Measurements from ENCODE around the gene SEPTIN7. TPM values are rescaled to one million over a fixed set of nuclear protein-coding genes. Genes with fewer than 3 reads are reported as not detected.

SEPTIN7 gene
- total RNA-seq, 1 donor from 2014 or later: 157 TPM

GRCh38 chr7:35784332-35784731 is 16.5 kb upstream of the SEPTIN7 start:
- no peak overlapping the region for H3K27ac ChIP-seq (ENCODE audit: low read depth, low read length)
- H3K36me3 ChIP-seq (ENCODE audit: control insufficient read depth in 3 of 3, insufficient read depth in 3 of 3, low read length in 3 of 3): no peaks in the 10 kb centered on the region
- H3K9ac ChIP-seq (ENCODE audit: low read depth in 1 of 3, low read length in 3 of 3): no peak overlapping the region
- H3K4me3 ChIP-seq (ENCODE audit: low read length in 3 of 3): no peak overlapping the region
- H3K9me3 ChIP-seq (ENCODE audit: control insufficient read depth in 3 of 3, low read length in 3 of 3): no peaks in the 10 kb centered on the region
- H3K4me1 ChIP-seq (ENCODE audit: control insufficient read depth in 3 of 3, insufficient read depth in 3 of 3, low read length in 3 of 3): no peaks in the 10 kb centered on the region
- no peaks in the 10 kb centered on the region for H3K27me3 ChIP-seq (ENCODE audit: control insufficient read depth in 3 of 3, insufficient read depth in 3 of 3, low read length in 3 of 3)

- H3K4me3 ChIP-seq (ENCODE audit: low read length in 3 of 3): no peak overlapping the region
- no peaks in the 10 kb centered on the region for H3K36me3 ChIP-seq (ENCODE audit: control insufficient read depth in 3 of 3, insufficient read depth in 3 of 3, low read length in 3 of 3)
- no peaks in the 10 kb centered on the region for H3K9me3 ChIP-seq (ENCODE audit: control insufficient read depth in 3 of 3, low read length in 3 of 3)
- H3K4me1 ChIP-seq (ENCODE audit: control insufficient read depth in 3 of 3, insufficient read depth in 3 of 3, low read length in 3 of 3): no peaks in the 10 kb centered on the region
- H3K9ac ChIP-seq (ENCODE audit: low read depth in 1 of 3, low read length in 3 of 3): no peak overlapping the region
- H3K27ac ChIP-seq (ENCODE audit: low read depth, low read length): no peak overlapping the region
- H3K27me3 ChIP-seq (ENCODE audit: control insufficient read depth in 3 of 3, insufficient read depth in 3 of 3, low read length in 3 of 3): no peaks in the 10 kb centered on the region
Measured at GRCh38 chr7:35785250-35785649, 15.6 kb upstream of the SEPTIN7 start.

DNA sequence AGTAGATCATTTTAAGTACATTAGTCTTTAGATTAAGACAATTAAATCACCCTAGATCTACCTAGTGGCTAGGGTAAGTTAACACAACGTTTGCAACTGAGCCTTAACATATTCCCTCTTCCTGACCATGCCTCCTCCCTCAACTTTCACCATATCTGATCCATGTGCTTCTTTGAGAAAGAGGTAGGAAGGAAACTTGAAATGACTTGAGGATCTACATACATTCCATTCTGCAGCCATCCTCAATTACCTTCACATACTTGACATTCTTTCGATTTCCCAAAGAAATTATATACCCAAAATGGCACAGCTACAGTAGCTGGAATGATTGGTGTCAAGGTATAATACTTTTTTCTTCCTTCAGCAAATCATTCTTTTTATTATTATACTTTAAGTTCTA is 12.9 kb upstream of the SEPTIN7 start:
- peaks cover 0 to 5% (median 0%) of the 10 kb centered on the region in 3 donors for H3K4me1 ChIP-seq (ENCODE audit: control insufficient read depth in 3 of 3, insufficient read depth in 3 of 3, low read length in 3 of 3)
- H3K27ac ChIP-seq (ENCODE audit: low read depth, low read length): no peak overlapping the region
- H3K36me3 ChIP-seq (ENCODE audit: control insufficient read depth in 3 of 3, insufficient read depth in 3 of 3, low read length in 3 of 3): no peaks in the 10 kb centered on the region
- H3K9ac ChIP-seq (ENCODE audit: low read depth in 1 of 3, low read length in 3 of 3): no peak overlapping the region
- H3K9me3 ChIP-seq (ENCODE audit: control insufficient read depth in 3 of 3, low read length in 3 of 3): no peaks in the 10 kb centered on the region
- H3K4me3 ChIP-seq (ENCODE audit: low read length in 3 of 3): no peak overlapping the region
- no peaks in the 10 kb centered on the region for H3K27me3 ChIP-seq (ENCODE audit: control insufficient read depth in 3 of 3, insufficient read depth in 3 of 3, low read length in 3 of 3)

DNA sequence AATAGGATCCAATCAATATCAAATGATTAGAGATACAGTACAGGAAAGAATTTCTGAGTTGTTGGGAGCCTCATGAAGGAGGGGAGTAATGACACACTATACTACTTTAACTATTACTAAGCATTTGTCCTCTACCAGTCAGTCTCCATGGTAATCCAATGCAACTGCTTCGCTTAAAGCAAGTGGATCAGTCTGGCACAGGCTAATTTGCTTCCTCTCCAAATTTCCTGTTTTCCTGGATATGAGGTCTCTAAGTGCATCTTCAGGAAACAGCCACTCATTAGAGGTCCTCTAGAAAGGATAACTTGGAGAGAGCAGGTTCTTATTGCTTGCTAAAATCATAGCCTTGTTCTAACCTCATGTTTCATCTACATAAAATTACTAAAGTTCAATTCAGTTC is 8.4 kb upstream of the SEPTIN7 start:
- H3K4me1 ChIP-seq (ENCODE audit: control insufficient read depth in 3 of 3, insufficient read depth in 3 of 3, low read length in 3 of 3): peaks cover 0 to 6% (median 0%) of the 10 kb centered on the region in 3 donors
- no peak overlapping the region for H3K9ac ChIP-seq (ENCODE audit: low read depth in 1 of 3, low read length in 3 of 3)
- peak overlapping the region; percentile 60 for H3K27ac ChIP-seq (ENCODE audit: low read depth, low read length)
- no peaks in the 10 kb centered on the region for H3K9me3 ChIP-seq (ENCODE audit: control insufficient read depth in 3 of 3, low read length in 3 of 3)
- no peaks in the 10 kb centered on the region for H3K36me3 ChIP-seq (ENCODE audit: control insufficient read depth in 3 of 3, insufficient read depth in 3 of 3, low read length in 3 of 3)
- H3K4me3 ChIP-seq (ENCODE audit: low read length in 3 of 3): no peak overlapping the region
- no peaks in the 10 kb centered on the region for H3K27me3 ChIP-seq (ENCODE audit: control insufficient read depth in 3 of 3, insufficient read depth in 3 of 3, low read length in 3 of 3)

GRCh38 chr7:35792873-35793489 is 7.9 kb upstream of the SEPTIN7 start:
- Histone ChIP-seq H3K4me1 (ENCODE audit: control insufficient read depth in 3 of 3, insufficient read depth in 3 of 3, low read length in 3 of 3) (peaks cover 0 to 6% (median 0%) of the 10 kb centered on the region in 3 donors), H3K4me3 (ENCODE audit: low read length in 3 of 3) (no peak overlapping the region), H3K9me3 (ENCODE audit: control insufficient read depth in 3 of 3, low read length in 3 of 3) (no peaks in the 10 kb centered on the region), H3K27me3 (ENCODE audit: control insufficient read depth in 3 of 3, insufficient read depth in 3 of 3, low read length in 3 of 3) (no peaks in the 10 kb centered on the region), H3K9ac (ENCODE audit: low read depth in 1 of 3, low read length in 3 of 3) (no peak overlapping the region), H3K36me3 (ENCODE audit: control insufficient read depth in 3 of 3, insufficient read depth in 3 of 3, low read length in 3 of 3) (no peaks in the 10 kb centered on the region), H3K27ac (ENCODE audit: low read depth, low read length) (peak overlapping the region; percentile 60)

- no peaks in the 10 kb centered on the region for H3K27me3 ChIP-seq (ENCODE audit: control insufficient read depth in 3 of 3, insufficient read depth in 3 of 3, low read length in 3 of 3)
- no peak overlapping the region for H3K27ac ChIP-seq (ENCODE audit: low read depth, low read length)
- H3K4me1 ChIP-seq (ENCODE audit: control insufficient read depth in 3 of 3, insufficient read depth in 3 of 3, low read length in 3 of 3): peaks cover 2 to 8% (median 3%) of the 10 kb centered on the region in 3 donors
- no peaks in the 10 kb centered on the region for H3K9me3 ChIP-seq (ENCODE audit: control insufficient read depth in 3 of 3, low read length in 3 of 3)
- H3K36me3 ChIP-seq (ENCODE audit: control insufficient read depth in 3 of 3, insufficient read depth in 3 of 3, low read length in 3 of 3): no peaks in the 10 kb centered on the region
- no peak overlapping the region for H3K4me3 ChIP-seq (ENCODE audit: low read length in 3 of 3)
- no peak overlapping the region for H3K9ac ChIP-seq (ENCODE audit: low read depth in 1 of 3, low read length in 3 of 3)
Measured at GRCh38 chr7:35797311-35797710, 3.5 kb upstream of the SEPTIN7 start.

DNA sequence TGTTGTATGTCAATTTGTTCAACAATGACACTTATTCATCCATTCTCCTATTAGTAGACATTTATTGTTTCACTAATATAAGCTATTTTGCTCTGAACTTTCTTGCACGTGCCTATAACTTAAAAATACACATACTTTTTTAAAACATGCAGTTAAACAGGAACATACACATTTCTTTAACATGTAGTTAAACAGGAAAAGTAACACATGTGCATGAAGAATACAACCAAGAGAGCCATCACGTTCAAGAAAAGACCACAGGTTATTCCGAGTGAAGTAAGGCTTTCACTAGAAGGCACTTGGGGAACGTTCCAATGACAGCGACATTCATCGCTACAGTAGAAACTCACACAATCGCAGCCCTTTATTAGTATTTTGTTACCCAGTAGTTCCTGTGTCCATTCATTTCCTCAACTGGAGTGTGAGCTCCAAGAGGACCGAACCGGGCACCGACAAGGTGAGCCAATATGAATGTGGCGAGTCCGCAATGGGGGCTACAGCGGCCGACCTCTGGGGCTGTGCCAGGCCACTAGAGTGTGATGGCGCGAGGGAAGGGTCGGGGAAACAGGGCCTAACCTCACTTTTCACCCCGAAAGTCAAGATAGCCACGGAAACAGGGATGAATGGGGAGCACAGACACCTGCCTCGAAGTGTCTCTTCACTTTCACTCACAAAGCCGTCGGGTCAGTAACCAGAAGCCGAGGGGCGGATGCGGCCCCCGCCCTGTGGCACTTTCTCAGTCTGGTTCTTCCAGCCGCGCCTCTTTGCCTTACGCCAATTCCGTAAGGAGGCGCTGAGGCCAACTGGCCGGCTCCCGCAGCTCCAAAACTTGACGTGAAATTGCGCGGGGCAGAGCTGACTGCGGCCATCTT is 775 bp upstream of the SEPTIN7 start:
- H3K27me3 ChIP-seq (ENCODE audit: control insufficient read depth in 3 of 3, insufficient read depth in 3 of 3, low read length in 3 of 3): no peaks in the 10 kb centered on the region

GRCh38 chr7:35801392-35802101 is 690 bp downstream of the SEPTIN7 start:
- H3K27ac ChIP-seq (ENCODE audit: low read depth, low read length): peak overlapping the region; percentile 93
- peaks cover 10 to 21% (median 15%) of the 10 kb centered on the region in 3 donors for H3K4me1 ChIP-seq (ENCODE audit: control insufficient read depth in 3 of 3, insufficient read depth in 3 of 3, low read length in 3 of 3)
- H3K27me3 ChIP-seq (ENCODE audit: control insufficient read depth in 3 of 3, insufficient read depth in 3 of 3, low read length in 3 of 3): no peaks in the 10 kb centered on the region
- no peaks in the 10 kb centered on the region for H3K36me3 ChIP-seq (ENCODE audit: control insufficient read depth in 3 of 3, insufficient read depth in 3 of 3, low read length in 3 of 3)
- peak overlapping the region; percentile 84 to 97 (median 93) for H3K4me3 ChIP-seq (ENCODE audit: low read length in 3 of 3)
- peak overlapping the region; percentile 86 to 87 (median 87) for H3K9ac ChIP-seq (ENCODE audit: low read depth in 1 of 3, low read length in 3 of 3)
- H3K9me3 ChIP-seq (ENCODE audit: control insufficient read depth in 3 of 3, low read length in 3 of 3): no peaks in the 10 kb centered on the region

More for the DNA sequence above, 775 bp upstream of the SEPTIN7 start:
- Histone ChIP-seq H3K36me3 (ENCODE audit: control insufficient read depth in 3 of 3, insufficient read depth in 3 of 3, low read length in 3 of 3) (no peaks in the 10 kb centered on the region), H3K9ac (ENCODE audit: low read depth in 1 of 3, low read length in 3 of 3) (peak overlapping the region; percentile 87 to 89 (median 87)), H3K27ac (ENCODE audit: low read depth, low read length) (peak overlapping the region; percentile 93), H3K4me3 (ENCODE audit: low read length in 3 of 3) (peak overlapping the region; percentile 84 to 97 (median 93)), H3K4me1 (ENCODE audit: control insufficient read depth in 3 of 3, insufficient read depth in 3 of 3, low read length in 3 of 3) (peaks cover 7 to 15% (median 13%) of the 10 kb centered on the region in 3 donors), H3K9me3 (ENCODE audit: control insufficient read depth in 3 of 3, low read length in 3 of 3) (no peaks in the 10 kb centered on the region)

DNA sequence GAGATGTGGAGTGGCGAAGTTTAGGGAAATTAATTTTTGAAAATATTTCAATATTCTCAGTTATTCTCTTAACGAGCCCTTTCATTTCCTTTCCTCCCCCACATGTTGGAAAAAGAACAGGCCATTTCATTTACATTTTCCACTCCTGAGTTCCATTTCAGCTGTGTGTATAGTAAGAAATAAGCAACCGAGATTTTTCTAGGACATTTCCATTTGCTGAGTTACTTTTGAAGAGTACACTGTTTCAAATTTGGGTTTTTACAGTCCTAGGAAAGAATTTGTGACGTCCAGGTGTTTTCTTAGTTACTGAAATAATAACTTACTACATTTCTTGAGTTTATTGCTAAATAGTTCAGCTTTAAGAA is 1.2 kb downstream of the SEPTIN7 start:
- Histone ChIP-seq H3K9me3 (ENCODE audit: control insufficient read depth in 3 of 3, low read length in 3 of 3) (no peaks in the 10 kb centered on the region), H3K4me3 (ENCODE audit: low read length in 3 of 3) (peak overlapping the region; percentile 84 to 97 (median 93))

More for the DNA sequence above, 1.2 kb downstream of the SEPTIN7 start:
- Histone ChIP-seq H3K36me3 (ENCODE audit: control insufficient read depth in 3 of 3, insufficient read depth in 3 of 3, low read length in 3 of 3) (no peaks in the 10 kb centered on the region), H3K4me1 (ENCODE audit: control insufficient read depth in 3 of 3, insufficient read depth in 3 of 3, low read length in 3 of 3) (peaks cover 10 to 21% (median 15%) of the 10 kb centered on the region in 3 donors), H3K27me3 (ENCODE audit: control insufficient read depth in 3 of 3, insufficient read depth in 3 of 3, low read length in 3 of 3) (no peaks in the 10 kb centered on the region), H3K9ac (ENCODE audit: low read depth in 1 of 3, low read length in 3 of 3) (peak overlapping the region; percentile 69 to 87 (median 87)), H3K27ac (ENCODE audit: low read depth, low read length) (peak overlapping the region; percentile 93)

Data from skeletal muscle tissue (tissue), 4 donors.